H9 (cell line): ENCODE measurements around the gene ADH5. TPM values are rescaled to one million over a fixed set of nuclear protein-coding genes. Genes with fewer than 3 reads are reported as not detected.

Source experiments
- DNase-seq: peaks from one replicate; pipeline ENCODE4 v3.0.0-alpha.2; 2017
- H2AFZ ChIP-seq: one replicate; pipeline ENCODE4 v1.6.1; 2013; ENCODE audit warnings: mild to moderate bottlenecking, low read length, control low read depth, moderate library complexity
- H2AK5ac ChIP-seq: 2 replicates; pipeline ENCODE4 v1.6.1; 2013; ENCODE audit warnings: low read length, control low read depth, mixed read lengths; ENCODE audit not compliant: insufficient read length
- H2BK120ac ChIP-seq: one replicate; pipeline ENCODE4 v1.6.1; 2013; ENCODE audit warnings: low read depth, mild to moderate bottlenecking, low read length, control low read depth, inconsistent platforms; ENCODE audit not compliant: poor library complexity, severe bottlenecking
- H2BK12ac ChIP-seq: 2 replicates; pipeline ENCODE4 v1.6.1; 2013; ENCODE audit warnings: low read length, control low read depth, mixed read lengths, low read depth; ENCODE audit not compliant: insufficient read length
- H2BK15ac ChIP-seq: 2 replicates; pipeline ENCODE4 v1.6.1; 2013; ENCODE audit warnings: low read depth, low read length, control low read depth
- H2BK20ac ChIP-seq: one replicate; pipeline ENCODE4 v1.6.1; 2013; ENCODE audit warnings: low read depth, mild to moderate bottlenecking, low read length, control low read depth, inconsistent platforms; ENCODE audit not compliant: poor library complexity, severe bottlenecking
- H2BK5ac ChIP-seq: 2 replicates; pipeline ENCODE4 v1.6.1; 2013; ENCODE audit warnings: low read length, control low read depth, mixed read lengths; ENCODE audit not compliant: insufficient read length
- H3K14ac ChIP-seq: 2 replicates; pipeline ENCODE4 v1.6.1; 2013; ENCODE audit warnings: low read length, control low read depth; ENCODE audit not compliant: insufficient read depth
- H3K18ac ChIP-seq: 2 replicates; pipeline ENCODE4 v1.6.1; 2013; ENCODE audit warnings: low read depth, mild to moderate bottlenecking, mixed read lengths, low read length, control low read depth; ENCODE audit not compliant: insufficient read length
- H3K23ac ChIP-seq: 2 replicates; pipeline ENCODE4 v1.6.1; 2013; ENCODE audit warnings: low read length, control low read depth, mixed read lengths, low read depth; ENCODE audit not compliant: insufficient read length
- H3K23me2 ChIP-seq: 2 replicates; pipeline ENCODE4 v1.6.1; 2013; ENCODE audit warnings: low read depth, mild to moderate bottlenecking, mixed read lengths, low read length, control low read depth; ENCODE audit not compliant: insufficient read length, poor library complexity, severe bottlenecking
- H3K27ac ChIP-seq: 2 replicates; pipeline ENCODE4 v1.5.1; 2013; ENCODE audit warnings: low read length, control low read depth, mixed read lengths, low read depth; ENCODE audit not compliant: insufficient read length
- H3K27me3 ChIP-seq: 2 replicates; pipeline ENCODE4 v1.6.1; 2013; ENCODE audit warnings: low read length, control low read depth, inconsistent platforms; ENCODE audit not compliant: insufficient read depth
- H3K4ac ChIP-seq: 2 replicates; pipeline ENCODE4 v1.6.1; 2013; ENCODE audit warnings: low read depth, mild to moderate bottlenecking, control low read depth, inconsistent platforms, low read length, moderate library complexity
- H3K4me1 ChIP-seq: 2 replicates; pipeline ENCODE4 v1.6.1; 2013; ENCODE audit warnings: low read length, control low read depth, inconsistent platforms; ENCODE audit not compliant: insufficient read depth
- H3K4me2 ChIP-seq: 2 replicates; pipeline ENCODE4 v1.6.1; 2013; ENCODE audit warnings: low read length, control low read depth, mixed read lengths; ENCODE audit not compliant: insufficient read length, insufficient read depth
- H3K56ac ChIP-seq: 2 replicates; pipeline ENCODE4 v1.6.1; 2013; ENCODE audit warnings: low read depth, mild to moderate bottlenecking, mixed read lengths, low read length, control low read depth; ENCODE audit not compliant: insufficient read length
- H3K79me1 ChIP-seq: 2 replicates; pipeline ENCODE4 v1.6.1; 2013; ENCODE audit warnings: low read depth, mild to moderate bottlenecking, moderate library complexity, low read length, control low read depth, inconsistent platforms; ENCODE audit not compliant: insufficient read depth, poor library complexity, severe bottlenecking
- H3K79me2 ChIP-seq: 2 replicates; pipeline ENCODE4 v1.6.1; 2013; ENCODE audit warnings: low read length, control low read depth, inconsistent platforms; ENCODE audit not compliant: insufficient read depth
- H3K9ac ChIP-seq: 2 replicates; pipeline ENCODE4 v1.6.1; 2013; ENCODE audit warnings: low read length, control low read depth, mixed read lengths; ENCODE audit not compliant: insufficient read length; ENCODE audit errors: extremely low read depth
- H3K9me3 ChIP-seq: one replicate; pipeline ENCODE4 v1.6.1; 2013; ENCODE audit warnings: low read depth, low read length, inconsistent platforms; ENCODE audit not compliant: control insufficient read depth
- H3T11ph ChIP-seq: one replicate; pipeline ENCODE4 v1.6.1; 2013; ENCODE audit warnings: mild to moderate bottlenecking, low read length, control low read depth, inconsistent platforms
- H4K20me1 ChIP-seq: one replicate; pipeline ENCODE4 v1.6.1; 2013; ENCODE audit not compliant: control insufficient read depth, insufficient read length, insufficient read depth
- H4K5ac ChIP-seq: 2 replicates; pipeline ENCODE4 v1.6.1; 2013; ENCODE audit warnings: low read depth, mild to moderate bottlenecking, mixed read lengths, low read length, control low read depth; ENCODE audit not compliant: insufficient read length
- H4K8ac ChIP-seq: replicated peaks from 2 replicates; pipeline ENCODE4 v1.6.1; 2013; ENCODE audit warnings: low read length, control low read depth, mixed read lengths, low read depth; ENCODE audit not compliant: insufficient read length
- H4K91ac ChIP-seq: 2 replicates; pipeline ENCODE4 v1.6.1; 2013; ENCODE audit warnings: low read depth, mild to moderate bottlenecking, moderate library complexity, mixed read lengths, low read length, control low read depth; ENCODE audit not compliant: insufficient read length
- H3K27ac Mint-ChIP-seq, 3 experiments: 2 replicates in 2 of 3; 3 replicates in 1 of 3; pipeline ENCODE4 v1.8.0; 2020 to 2021; ENCODE audit warnings: mixed read lengths in 3 of 3, mild to moderate bottlenecking in 1 of 3, moderate library complexity in 1 of 3
- H3K27me3 Mint-ChIP-seq: 2 replicates; pipeline ENCODE4 v1.8.0; 2021; ENCODE audit warnings: low read depth, mild to moderate bottlenecking, moderate library complexity, mixed read lengths
- H3K36me3 Mint-ChIP-seq, 3 experiments: 2 replicates in 2 of 3; 3 replicates in 1 of 3; pipeline ENCODE4 v1.8.0; 2020 to 2021; ENCODE audit warnings: low read depth in 3 of 3, mixed read lengths in 3 of 3; ENCODE audit not compliant: insufficient read depth in 1 of 3
- H3K4me1 Mint-ChIP-seq, 2 experiments: 2 replicates each; pipeline ENCODE4 v1.8.0; 2020; ENCODE audit warnings: mixed read lengths in 2 of 2
- H3K4me3 Mint-ChIP-seq, 2 experiments: 2 replicates in 1 of 2; 3 replicates in 1 of 2; pipeline ENCODE4 v1.8.0; 2020 to 2021; ENCODE audit warnings: mild to moderate bottlenecking in 2 of 2, mixed read lengths in 2 of 2, moderate library complexity in 1 of 2
- H3K9me3 Mint-ChIP-seq, 2 experiments: 2 replicates in 1 of 2; 3 replicates in 1 of 2; pipeline ENCODE4 v1.8.0; 2020; ENCODE audit warnings: mild to moderate bottlenecking in 2 of 2, mixed read lengths in 2 of 2, moderate library complexity in 1 of 2
- CTCF ChIP-seq: fragments of 200-600 bp; sonication (generic); conservative IDR thresholded peaks from 3 replicates; pipeline ENCODE4 v1.8.0; 2021; ENCODE audit warnings: antibody characterized with exemption, mild to moderate bottlenecking
- WGBS: extraction: QIAGEN DNeasy Blood & Tissue Kit; methylation state at CpG from one replicate; pipeline ENCODE4 v1.1.7; 2013; ENCODE audit warnings: missing lambda C conversion rate, low lambda C conversion rate, mixed read lengths; ENCODE audit not compliant: insufficient read length; ENCODE audit errors: extremely low coverage; 5-methylcytosine and 5-hydroxymethylcytosine counted together
- total RNA-seq: library from RNA; stranded (reverse); gene quantifications from 2 replicates; pipeline ENCODE4 v1.2.1, GENCODE V29; 2021

The ADH5 gene
- total RNA-seq, 1 experiment from 2014 or later, result 284 TPM

- H4K20me1 ChIP-seq, result no peaks in the 10 kb centered on the region
- no peak overlapping the region for H3K56ac ChIP-seq
- H4K91ac ChIP-seq, result no peak overlapping the region
- H2BK120ac ChIP-seq, result no peak overlapping the region
- H3K4ac ChIP-seq, result no peak overlapping the region
- H2BK15ac ChIP-seq, result no peak overlapping the region
- no peak overlapping the region for H3K4me2 ChIP-seq
- H2AFZ ChIP-seq, result no peak overlapping the region
- H3K23ac ChIP-seq, result no peak overlapping the region
- no peak for DNase-seq
- no peak overlapping the region for H3K18ac ChIP-seq
- TF ChIP-seq CTCF, result no peak
- H3K27ac ChIP-seq, result no peak overlapping the region
- H4K5ac ChIP-seq, result no peak overlapping the region
- peaks cover 1% of the 10 kb centered on the region; the same call in 1 of the 2 replicates for H3K79me2 ChIP-seq
- no peak overlapping the region for H2BK5ac ChIP-seq
- no peak overlapping the region for H3K9ac ChIP-seq
- H4K8ac ChIP-seq, result no peak overlapping the region
- H3K27me3 ChIP-seq, result no peaks in the 10 kb centered on the region
- no peak overlapping the region for H2AK5ac ChIP-seq
- H3K23me2 ChIP-seq, result no peaks in the 10 kb centered on the region
- no peak overlapping the region for H3T11ph ChIP-seq
- no CpG with 5 or more reads among the region's 5 CpGs for WGBS
- H3K36me3 Mint-ChIP-seq, result peaks cover 52 to 89% (median 88%) of the 10 kb centered on the region in 3 experiments; a peak in 6 of 7 replicates
- H3K27me3 Mint-ChIP-seq, result no peaks in the 10 kb centered on the region
- no peak overlapping the region; a peak in 2 of 7 replicates for H3K27ac Mint-ChIP-seq
- H3K14ac ChIP-seq, result no peak overlapping the region
- no peaks in the 10 kb centered on the region for H3K9me3 Mint-ChIP-seq
- no peaks in the 10 kb centered on the region for H3K9me3 ChIP-seq
- no peak overlapping the region for H2BK20ac ChIP-seq
- H3K79me1 ChIP-seq, result peaks cover 3% of the 10 kb centered on the region
- no peak overlapping the region for H2BK12ac ChIP-seq
- H3K4me1 Mint-ChIP-seq, result no peaks in the 10 kb centered on the region
- H3K4me1 ChIP-seq, result no peaks in the 10 kb centered on the region
- no peak overlapping the region for H3K4me3 Mint-ChIP-seq
These were observed 10.3 kb downstream of the ADH5 start for GRCh38 chr4:99078336-99078735.
